Activated CD8-positive, alpha-beta memory T cell treated with anti-CD3 and anti-CD28 coated beads for 1 hour (primary cell): ENCODE results near the gene CACNA2D3.

Experiments used
- DNase-seq, 2 donors: peaks; one replicate each; pipeline ENCODE4 v3.0.0-alpha.2; 2020; ENCODE audit warnings: low read depth in 1 of 2; ENCODE audit errors: extremely low read depth in 1 of 2

The CACNA2D3 gene

DNA sequence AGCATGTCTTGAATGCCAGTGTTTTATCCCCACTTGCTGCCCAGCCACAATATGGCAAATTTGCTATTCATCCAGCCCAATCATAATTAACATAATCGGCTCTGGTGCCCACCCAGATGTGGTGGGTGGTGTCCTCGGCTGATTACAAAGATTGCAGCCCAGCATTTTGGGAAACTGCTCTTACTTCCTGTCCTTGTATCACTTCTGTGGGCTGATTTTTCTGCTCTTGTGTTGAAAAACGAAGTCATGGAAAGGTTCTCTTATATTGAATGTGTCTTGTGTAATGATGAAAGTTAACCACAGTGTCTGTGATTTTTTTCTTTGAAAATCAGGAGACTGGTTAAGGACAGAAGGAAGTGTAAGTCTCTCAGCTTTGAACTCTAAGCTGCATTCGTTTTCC lies 141.7 kb downstream of the CACNA2D3 start:
- DNase-seq: no peak

DNA sequence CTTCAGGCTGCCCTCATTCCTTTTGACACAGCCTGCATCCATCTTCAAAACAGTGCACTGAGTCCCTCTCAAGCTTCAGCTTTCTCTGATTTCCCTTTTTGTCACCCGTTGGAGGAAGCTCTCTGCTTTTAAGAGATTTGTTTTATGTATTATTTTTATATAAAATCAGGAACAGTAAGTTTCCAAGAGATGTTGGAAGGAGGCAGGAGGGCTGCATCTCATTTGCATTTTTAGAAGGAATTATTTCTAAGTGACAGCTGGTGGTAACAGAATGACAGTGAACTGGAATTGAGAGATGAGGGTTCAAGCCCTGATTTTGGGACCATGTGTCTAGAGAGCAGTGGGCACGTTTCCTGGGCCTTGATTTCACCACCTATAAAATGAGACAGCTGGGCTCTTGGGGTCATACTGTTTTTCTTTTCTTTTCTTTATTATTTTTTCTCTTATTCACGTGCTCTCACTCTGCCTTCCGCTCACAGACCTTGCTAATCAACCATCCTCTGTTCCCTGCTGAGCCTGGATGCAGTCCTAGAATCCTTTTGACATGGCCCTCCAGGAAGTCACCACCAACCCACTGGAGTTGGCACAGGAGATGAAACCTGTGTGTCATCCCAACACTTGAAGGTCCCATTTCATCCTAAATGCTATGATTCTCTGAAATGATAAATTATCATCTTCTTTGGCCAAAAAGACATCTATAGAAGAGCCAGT lies 148.6 kb downstream of the CACNA2D3 start:
- no peak for DNase-seq

GRCh38 chr3:54273791-54274190 lies 151.4 kb downstream of the CACNA2D3 start:
- no peak for DNase-seq

- no peak for DNase-seq
Observed at GRCh38 chr3:54274607-54275006, 152.3 kb downstream of the CACNA2D3 start.

- no peak for DNase-seq
Observed at GRCh38 chr3:54279005-54279583, 156.7 kb downstream of the CACNA2D3 start.

DNA sequence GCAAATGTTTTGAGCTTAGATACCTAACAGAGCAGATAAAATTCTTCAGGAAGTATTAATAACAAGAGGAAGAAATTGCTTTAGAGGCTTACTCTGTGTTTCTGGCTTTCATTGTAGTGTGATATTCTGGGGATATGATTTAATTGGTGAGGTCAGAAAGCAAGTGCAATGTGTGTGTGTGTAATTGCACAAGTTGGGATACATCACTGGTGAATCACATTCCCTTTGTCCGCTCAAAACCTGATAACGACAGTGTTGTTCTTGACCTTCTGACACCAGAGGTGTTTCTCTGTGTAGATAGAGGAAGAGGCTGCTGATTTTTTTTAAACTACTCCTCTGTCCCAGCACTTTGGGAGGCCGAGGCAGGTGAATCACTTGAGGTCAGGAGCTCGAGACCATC lies 161.1 kb downstream of the CACNA2D3 start:
- DNase-seq: no peak

GRCh38 chr3:54294214-54294613 lies 171.9 kb downstream of the CACNA2D3 start:
- no peak for DNase-seq

DNA sequence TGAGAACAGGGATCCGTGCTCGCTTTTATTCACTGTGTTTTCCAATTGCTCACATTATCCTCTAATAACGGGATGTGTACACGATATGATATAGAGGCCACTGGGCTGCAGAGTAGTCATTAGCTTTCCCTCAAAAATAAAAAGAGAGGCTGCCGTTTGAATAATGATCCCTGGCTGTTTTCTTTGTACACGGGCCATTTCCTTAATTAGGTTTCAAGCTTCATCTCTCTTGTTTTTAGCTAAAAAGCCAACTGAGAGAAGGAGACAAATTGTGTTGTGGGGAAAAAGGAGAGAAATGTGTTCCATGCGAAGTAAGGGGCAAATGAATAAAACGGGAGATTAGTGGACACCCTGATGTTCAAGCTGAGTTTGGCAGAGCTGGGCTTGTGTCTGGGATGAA lies 174.2 kb downstream of the CACNA2D3 start:
- no peak for DNase-seq

DNA sequence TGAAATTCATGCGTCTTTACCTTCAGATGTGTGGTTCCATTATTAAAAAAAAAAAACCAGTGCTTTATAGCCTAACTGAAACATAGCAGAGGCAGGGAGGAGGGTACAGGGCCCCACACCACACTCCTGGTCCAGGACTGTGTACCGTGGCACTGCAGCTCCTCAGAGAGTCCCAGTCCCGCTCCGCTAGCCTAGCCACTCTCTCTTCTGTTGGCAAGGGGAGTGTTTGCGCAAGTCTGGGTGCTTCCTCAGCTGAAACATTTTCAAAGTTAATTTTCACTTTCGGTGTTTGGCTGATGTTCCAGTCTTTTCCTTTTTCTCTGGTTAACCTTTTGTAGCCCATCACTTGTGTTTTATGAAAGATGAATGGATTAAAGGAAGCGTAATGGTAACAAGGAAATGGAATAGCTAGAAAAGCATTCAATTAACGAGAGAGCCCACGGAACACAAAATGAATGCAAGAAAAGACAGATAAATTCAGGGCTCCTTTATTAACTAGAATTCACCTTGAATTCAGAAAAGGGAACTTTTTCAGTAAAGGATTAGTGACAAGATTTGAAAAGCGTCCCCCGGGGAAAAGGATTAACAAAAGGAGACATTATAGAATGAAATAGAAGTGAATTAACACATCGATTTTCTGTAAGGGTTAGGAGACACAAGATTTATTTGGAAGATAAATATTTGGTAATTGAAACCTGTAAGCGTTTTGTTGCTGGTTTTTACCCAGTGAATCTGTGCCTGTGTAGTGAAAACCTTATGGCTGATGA lies 177.0 kb downstream of the CACNA2D3 start:
- no peak for DNase-seq

DNA sequence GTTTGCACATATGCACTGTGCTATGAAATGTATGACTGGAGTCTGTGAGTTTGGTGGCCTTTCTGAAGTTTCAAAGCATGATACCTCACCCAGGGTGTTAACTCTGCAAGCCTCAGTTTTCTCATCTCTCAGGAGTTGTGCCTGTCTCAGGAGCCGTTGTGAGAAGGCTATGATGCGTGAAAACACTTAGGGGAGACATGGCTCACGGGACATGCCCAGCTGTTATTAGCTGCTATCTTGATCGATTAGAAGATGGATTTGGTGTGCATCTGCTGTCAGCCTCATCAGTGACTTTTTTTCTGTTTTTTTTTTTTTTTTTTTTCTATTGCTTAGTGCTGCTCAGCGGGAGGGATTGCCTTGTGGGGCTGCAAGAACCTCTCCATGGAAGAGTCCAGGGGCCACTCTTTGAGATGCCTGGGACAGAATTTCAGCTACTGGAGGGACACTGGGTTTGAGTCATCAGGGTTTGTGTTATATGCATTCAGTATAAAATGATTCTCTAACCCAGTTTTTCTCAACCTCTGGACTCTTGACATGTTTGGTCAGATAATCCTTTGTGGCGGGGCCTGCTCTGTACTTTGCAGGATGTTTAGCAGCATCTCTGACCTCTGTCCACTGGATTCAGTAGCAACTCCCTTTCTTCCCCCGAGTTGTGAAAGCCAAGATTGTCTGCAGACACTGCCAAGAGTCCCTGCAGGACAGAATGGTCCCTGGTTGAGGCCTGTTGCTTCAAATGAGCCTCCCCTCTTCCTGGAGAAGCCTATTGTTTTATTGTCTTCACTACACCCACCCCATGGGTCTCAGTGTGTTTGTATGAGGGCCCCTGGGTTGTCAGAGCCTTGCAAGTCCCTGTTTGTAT lies 181.4 kb downstream of the CACNA2D3 start:
- DNase-seq: no peak

DNA sequence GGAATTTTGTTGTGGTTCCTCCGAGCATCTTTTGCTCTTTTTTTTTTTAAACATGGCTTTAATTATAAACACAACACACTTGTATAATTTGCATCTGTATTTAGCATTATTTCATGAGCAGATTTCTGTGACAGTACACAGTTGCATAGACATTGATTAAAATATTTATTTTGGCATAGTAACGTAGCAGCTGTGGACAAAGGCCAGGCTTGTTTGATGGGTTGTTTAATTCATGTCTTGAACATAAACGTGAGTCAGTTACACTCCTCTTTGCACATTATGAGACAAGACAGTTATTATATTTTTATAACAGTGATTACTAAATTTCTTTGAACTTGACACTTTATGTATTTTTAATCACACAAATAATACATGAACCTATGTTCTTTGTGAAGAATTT lies 182.5 kb downstream of the CACNA2D3 start:
- DNase-seq: no peak

DNA sequence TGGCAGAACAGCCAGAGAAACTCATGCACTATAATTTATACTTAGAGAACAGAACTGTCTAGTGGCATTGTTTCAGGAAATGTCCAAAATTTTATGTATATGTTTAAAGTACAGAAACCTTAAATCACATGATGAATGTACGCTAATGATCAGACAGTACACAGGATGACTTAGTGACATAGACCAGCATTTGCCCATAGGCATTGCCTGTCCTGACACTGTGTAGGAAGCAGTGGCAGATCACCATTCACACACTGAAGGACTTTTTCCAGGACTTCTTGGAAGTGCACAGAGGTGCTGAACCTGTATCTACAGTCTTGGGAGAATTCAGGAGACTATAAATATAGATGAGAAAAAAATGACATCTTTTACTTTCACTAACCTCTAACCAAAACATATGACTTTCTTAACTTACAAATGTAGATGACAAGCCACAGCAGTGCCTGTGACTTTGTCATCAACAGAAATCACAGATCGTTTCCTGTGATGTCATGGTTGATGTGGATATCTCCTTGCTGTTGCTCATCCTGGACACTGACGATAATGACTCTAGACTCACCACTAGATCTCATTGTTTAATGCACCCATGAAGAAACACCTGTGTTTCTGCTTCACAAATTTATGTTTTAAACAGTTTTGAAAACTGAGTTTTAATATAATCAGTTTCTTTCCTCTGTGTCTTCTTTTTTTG lies 183.2 kb downstream of the CACNA2D3 start:
- DNase-seq: no peak

DNA sequence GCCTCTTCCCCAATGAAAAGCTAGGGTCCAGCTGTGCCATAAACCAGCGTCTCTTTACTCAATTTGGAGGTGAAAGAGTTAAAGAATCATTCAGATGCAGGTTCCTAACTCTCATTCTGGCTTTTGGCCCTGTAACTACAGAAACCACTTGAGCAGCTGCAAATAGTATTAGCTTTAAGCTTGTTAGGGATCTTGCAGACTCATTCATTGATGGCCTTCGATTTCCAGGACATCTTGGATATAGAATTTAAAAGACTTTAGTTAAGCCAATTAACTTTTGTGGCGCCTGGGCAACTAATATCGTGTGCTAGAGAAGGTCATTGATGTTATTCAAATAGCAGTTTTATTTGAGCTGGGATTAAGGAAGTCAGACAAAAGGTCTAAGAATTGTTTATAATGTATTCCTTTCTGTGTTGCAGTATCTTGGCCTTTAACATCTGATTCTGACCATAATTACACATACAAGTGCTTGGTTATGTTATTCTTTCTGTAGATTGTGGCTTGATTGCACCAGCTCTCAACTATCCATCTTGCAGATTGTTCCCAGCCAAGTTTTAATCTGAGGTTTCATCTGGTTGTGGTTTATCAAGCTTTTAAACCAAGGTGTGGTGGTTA lies 185.3 kb downstream of the CACNA2D3 start:
- no peak for DNase-seq

- DNase-seq: no peak
Observed at GRCh38 chr3:54309601-54310000, 187.2 kb downstream of the CACNA2D3 start.

DNA sequence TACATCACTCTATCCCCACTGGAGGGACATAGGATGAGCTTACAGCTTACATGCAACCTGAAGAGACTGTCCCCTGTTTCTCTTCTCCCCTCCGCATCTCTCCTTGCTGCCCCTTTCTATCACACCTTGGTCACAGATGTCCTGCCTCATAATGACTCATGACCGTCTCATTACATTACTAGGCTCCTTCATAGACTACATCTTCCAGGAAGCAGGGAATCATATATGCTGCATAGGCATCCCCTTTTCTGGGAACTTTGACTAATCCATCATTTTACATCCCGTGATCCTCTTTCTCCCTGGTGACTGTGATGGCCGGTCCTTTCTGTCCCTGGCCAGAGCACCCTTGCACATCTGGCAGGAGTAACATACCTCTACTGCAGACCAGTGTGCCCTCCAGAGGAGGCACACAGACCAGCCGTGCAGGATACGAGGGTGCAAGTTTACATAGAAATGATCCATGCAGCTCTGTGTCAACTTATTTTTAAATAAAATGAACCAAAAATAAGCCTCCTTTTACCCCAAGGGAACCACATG lies 188.9 kb downstream of the CACNA2D3 start:
- no peak for DNase-seq

- no peak for DNase-seq
Observed at GRCh38 chr3:54312156-54312899, 190.0 kb downstream of the CACNA2D3 start.

GRCh38 chr3:54313418-54313817 lies 191.1 kb downstream of the CACNA2D3 start:
- DNase-seq: no peak

DNA sequence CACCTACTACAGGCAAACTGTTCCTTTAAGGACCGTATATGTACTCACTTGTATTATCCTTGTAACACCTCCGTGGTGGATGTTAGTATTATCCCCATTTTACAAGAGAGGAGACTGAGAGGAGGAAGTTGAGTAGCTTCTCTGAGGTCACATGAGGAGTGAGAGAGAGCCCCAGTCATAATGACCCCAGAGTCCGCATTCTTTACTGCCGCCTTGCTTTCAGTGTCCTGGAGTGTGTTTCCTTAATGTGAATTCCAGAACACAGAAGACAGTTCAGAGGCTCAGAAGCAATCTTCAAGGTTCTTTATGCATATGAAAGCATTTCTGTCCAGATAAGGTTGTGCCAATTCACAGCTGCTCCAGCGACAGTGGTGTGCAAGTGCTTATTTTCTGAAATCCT lies 199.2 kb downstream of the CACNA2D3 start:
- no peak for DNase-seq

DNA sequence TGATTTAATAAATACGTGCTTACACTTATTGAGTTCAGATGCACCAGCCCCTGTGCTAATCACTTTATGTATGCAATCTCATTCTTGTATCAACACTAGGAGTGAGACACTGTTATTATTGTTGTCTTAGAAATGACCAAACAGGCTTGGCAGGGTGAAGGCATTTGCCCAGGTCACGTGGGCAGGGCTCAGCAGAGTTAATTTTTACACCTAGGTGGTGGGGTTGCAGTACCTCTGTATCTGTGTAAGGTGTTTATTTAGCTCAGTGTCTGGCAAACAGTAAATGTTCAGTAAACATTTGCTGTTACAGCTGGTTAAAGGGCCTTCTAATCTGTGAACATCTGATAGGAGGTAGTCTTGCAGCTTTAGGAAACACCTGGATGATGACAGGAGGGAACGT lies 200.0 kb downstream of the CACNA2D3 start:
- no peak for DNase-seq
